HEK293T (cell line): Measurements from ENCODE around the gene ERC1.

Source experiments
- BHLHE40 ChIP-seq: fragments of 450-650 bp; IDR thresholded peaks from 2 replicates; pipeline ENCODE4 v1.6.1; 2016; ENCODE audit warnings: mild to moderate bottlenecking, moderate library complexity, borderline replicate concordance
- CTBP1 ChIP-seq: fragments of 450-650 bp; IDR thresholded peaks from 2 replicates; pipeline ENCODE4 v1.6.1; 2016; ENCODE audit warnings: borderline replicate concordance
- ELF4 ChIP-seq: fragments of 450-650 bp; IDR thresholded peaks from 2 replicates; pipeline ENCODE4 v1.6.1; 2017; ENCODE audit warnings: antibody characterized with exemption
- FOXA1 ChIP-seq: fragments of 450-650 bp; IDR thresholded peaks from 2 replicates; pipeline ENCODE4 v1.6.1; 2016; ENCODE audit warnings: mild to moderate bottlenecking
- FOXM1 ChIP-seq: fragments of 450-650 bp; IDR thresholded peaks from 2 replicates; pipeline ENCODE4 v1.6.1; 2017; ENCODE audit warnings: mild to moderate bottlenecking, borderline replicate concordance
- HDGF ChIP-seq: fragments of 450-650 bp; IDR thresholded peaks from 2 replicates; pipeline ENCODE4 v1.6.1; 2017; ENCODE audit warnings: antibody characterized with exemption, borderline replicate concordance
- L3MBTL2 ChIP-seq: fragments of 450-650 bp; conservative IDR thresholded peaks from 2 replicates; pipeline ENCODE4 v1.6.1; 2016; ENCODE audit warnings: mild to moderate bottlenecking
- NFRKB ChIP-seq: fragments of 450-650 bp; IDR thresholded peaks from 2 replicates; pipeline ENCODE4 v1.6.1; 2016; ENCODE audit warnings: mild to moderate bottlenecking, moderate library complexity
- PKNOX1 ChIP-seq: fragments of 450-650 bp; IDR thresholded peaks from 2 replicates; pipeline ENCODE4 v1.6.1; 2016
- SP1 ChIP-seq: fragments of 450-650 bp; IDR thresholded peaks from 2 replicates; pipeline ENCODE4 v1.6.1; 2017
- TARDBP ChIP-seq: fragments of 450-650 bp; IDR thresholded peaks from 2 replicates; pipeline ENCODE4 v1.6.1; 2016
- ZNF384 ChIP-seq: fragments of 450-650 bp; IDR thresholded peaks from 2 replicates; pipeline ENCODE4 v1.6.1; 2016

GRCh38 chr12:1205512-1206060, 214.6 kb downstream of the ERC1 start:
- TF ChIP-seq FOXM1 (no peak), CTBP1 (no peak), BHLHE40 (no peak), HDGF (no peak), SP1 (no peak), ELF4 (no peak), ZNF384 (no peak), NFRKB (no peak), TARDBP (no peak), FOXA1 (no peak), L3MBTL2 (no peak), PKNOX1 (no peak)
